D721Med (cell line): ENCODE data around the gene ASB18.

Experiments
- DNase-seq: peaks from one replicate; pipeline ENCODE4 v3.0.0; 2011; ENCODE audit warnings: low spot score; ENCODE audit not compliant: insufficient read length
- FAIRE-seq: peaks from 2 replicates; lab custom pipeline; 2011; peaks lifted over from hg19 to GRCh38; lab: Jason Lieb, UNC
- TF ChIP-seq, protein P1 (sequence below): IDR thresholded peaks from 2 replicates; pipeline ENCODE4 v1.5.1; 2012; ENCODE audit warnings: mild to moderate bottlenecking, control low read depth; ENCODE audit not compliant: insufficient read depth; ENCODE audit errors: missing control alignments

ASB18 gene

GRCh38 chr2:236175548-236176150 is 88.6 kb downstream of the ASB18 start:
- FAIRE-seq = no peak
- TF ChIP-seq, protein P1, sequence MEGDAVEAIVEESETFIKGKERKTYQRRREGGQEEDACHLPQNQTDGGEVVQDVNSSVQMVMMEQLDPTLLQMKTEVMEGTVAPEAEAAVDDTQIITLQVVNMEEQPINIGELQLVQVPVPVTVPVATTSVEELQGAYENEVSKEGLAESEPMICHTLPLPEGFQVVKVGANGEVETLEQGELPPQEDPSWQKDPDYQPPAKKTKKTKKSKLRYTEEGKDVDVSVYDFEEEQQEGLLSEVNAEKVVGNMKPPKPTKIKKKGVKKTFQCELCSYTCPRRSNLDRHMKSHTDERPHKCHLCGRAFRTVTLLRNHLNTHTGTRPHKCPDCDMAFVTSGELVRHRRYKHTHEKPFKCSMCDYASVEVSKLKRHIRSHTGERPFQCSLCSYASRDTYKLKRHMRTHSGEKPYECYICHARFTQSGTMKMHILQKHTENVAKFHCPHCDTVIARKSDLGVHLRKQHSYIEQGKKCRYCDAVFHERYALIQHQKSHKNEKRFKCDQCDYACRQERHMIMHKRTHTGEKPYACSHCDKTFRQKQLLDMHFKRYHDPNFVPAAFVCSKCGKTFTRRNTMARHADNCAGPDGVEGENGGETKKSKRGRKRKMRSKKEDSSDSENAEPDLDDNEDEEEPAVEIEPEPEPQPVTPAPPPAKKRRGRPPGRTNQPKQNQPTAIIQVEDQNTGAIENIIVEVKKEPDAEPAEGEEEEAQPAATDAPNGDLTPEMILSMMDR = no peak
- no peak for DNase-seq

DNA sequence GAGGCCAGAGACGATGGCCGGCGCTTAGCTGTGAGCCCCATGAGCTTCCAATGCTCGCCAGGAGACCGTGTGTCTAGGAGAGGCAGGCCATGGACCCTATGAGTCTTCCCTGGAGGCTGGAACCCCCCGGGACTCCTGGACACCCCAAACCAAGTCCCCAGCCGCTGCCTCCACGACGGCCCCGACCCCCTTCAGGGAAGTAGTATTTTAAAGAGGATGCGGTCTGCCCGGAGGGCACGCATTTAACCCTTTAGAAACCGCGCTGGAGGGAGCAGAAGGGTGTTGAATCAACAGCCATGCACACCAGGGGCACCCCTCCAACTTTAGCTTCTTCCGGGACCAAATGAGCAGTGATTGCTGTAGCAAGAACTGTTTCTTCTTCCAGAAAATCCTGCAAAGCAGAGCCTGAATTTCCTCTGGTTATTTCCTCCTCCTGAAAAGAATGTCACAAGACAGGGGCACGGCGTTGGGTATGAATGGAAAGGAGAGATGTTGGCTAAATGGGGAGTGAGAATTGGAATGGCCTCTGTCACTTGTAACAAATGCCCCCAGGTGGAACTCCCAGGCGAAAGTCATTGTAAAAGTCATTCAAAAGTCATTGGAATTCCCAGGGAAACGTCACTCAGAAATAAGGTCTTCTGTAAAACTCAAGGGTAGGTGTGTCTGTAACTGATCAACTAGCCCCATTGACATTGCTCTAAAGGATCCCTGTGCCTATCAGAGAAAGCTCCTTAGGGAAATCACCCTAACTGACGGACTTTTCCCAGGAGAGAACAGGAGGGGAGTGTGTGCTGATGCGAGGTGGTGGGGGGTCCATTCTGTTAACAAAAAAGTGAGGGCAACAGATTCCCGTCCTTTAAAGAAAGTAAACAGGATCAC is 90.2 kb downstream of the ASB18 start:
- TF ChIP-seq, protein P1 = no peak
- DNase-seq = no peak
- FAIRE-seq = no peak

DNA sequence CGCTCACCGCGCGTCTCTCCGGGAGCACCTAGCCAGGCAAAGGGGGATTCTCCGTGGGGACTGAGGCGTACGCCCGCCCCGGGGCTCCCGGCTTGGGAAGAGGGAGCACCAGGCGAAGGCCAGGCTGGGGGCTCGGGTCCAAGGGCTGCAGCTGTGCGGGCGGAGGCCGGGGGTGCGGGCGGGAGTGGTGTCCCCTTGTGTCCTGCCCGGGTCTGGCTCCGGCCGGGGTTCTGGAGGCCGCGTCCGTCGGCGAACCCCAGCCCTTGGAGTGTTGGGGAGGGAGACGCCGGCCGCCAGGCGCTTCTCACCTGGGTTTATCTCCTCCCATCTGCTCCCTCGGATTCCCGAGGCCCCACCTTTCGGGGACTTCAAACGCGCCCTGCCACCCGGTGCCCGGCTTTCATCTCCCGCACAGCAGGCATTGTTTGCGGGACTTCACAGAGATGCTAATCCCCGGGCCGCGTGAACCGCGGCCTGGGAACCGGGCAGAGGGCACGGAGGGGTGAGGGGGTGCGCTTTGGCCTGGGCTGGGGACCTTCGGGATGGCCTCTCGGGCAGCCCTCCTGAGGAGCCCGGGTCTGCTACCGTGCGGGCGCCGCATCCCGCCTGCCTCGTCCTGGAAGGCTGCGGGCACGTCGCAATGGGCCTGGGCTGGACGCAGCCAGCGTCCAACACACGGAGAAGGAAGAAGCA is 91.0 kb downstream of the ASB18 start:
- TF ChIP-seq, protein P1 = no peak
- DNase-seq (no peak), FAIRE-seq (no peak)

DNA sequence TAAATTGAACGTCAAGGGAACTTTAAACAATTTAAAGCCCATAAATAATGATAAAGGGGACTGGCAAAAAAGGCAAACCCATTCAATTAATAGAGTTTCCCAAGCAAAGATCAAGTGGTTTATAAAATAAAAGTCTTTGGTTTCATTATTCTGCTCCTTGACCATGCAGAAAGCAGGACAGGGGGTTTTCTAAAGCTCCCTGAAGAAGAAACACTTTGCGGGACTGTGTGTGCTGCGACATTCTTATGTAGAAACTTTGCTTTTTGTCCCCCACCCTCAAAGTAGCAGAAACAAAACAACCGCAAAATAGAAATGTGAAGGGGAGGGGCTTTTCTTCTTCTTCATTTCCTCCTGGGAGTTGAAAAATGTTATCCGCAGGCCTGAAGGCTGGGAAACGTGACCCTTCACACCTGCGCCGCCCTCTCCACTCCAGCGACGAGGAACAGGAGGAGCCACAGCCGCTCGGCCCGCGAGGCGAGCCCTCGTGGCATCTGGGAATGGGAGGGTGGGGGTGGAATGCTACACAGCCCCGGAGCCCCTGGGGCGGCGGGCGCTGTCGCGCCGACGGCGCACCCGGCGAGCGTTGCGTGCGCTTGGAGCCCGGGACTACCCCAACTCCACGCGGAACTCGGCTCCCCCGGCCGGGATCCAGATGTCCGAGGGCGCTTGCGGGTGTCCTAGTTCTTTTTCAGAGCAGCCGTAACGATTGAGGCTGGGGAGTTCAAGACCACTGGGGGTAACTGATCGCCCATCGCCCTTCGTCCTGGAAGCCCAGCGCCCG is 91.8 kb downstream of the ASB18 start:
- no peak for FAIRE-seq
- TF ChIP-seq, protein P1 = no peak
- no peak for DNase-seq

DNA sequence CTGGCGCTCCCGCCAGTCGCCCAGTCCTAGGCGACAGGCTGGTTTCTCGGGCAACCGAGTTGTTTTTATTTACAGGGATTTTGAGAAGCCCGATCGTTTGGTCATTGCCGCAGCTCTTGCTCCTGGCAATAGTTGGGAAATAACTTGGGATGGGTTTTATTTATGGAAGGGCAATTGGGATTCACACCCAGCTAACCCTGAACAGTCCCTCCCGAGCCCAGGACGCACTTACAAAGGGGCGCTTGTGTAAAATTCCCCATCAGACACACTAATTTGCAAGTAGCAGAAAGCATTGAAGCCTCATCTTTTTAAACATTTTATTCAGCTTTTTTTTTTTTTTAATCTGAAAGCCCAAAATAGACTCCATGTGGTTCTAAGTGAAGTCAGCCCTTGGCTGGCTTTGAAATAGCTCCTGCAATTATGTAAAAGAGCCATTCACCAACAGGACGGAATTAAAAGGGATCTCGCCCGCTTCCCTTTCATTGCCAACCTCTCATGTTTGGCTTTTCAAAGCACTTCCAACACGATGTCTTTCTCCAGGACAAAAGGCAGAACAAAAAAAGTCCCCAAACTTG is 92.4 kb downstream of the ASB18 start:
- DNase-seq (no peak), FAIRE-seq (no peak)
- TF ChIP-seq, protein P1 = no peak

GRCh38 chr2:236171181-236171679 is 93.0 kb downstream of the ASB18 start:
- FAIRE-seq (no peak), DNase-seq (no peak)
- TF ChIP-seq, protein P1 = no peak
